EH (cell line): ENCODE data around the gene PTK6.
A peak's percentile ranks its signal among the peaks of the same experiment; 100 is the strongest.

Experiments
- DNase-seq: peaks from one replicate; pipeline ENCODE4 v3.0.0-alpha.2; 2015; ENCODE audit warnings: low read depth

Gene PTK6

GRCh38 chr20:63507083-63507743 is 30.0 kb downstream of the PTK6 start:
- no peak for DNase-seq

GRCh38 chr20:63505723-63506122 is 31.5 kb downstream of the PTK6 start:
- DNase-seq, result no peak

DNA sequence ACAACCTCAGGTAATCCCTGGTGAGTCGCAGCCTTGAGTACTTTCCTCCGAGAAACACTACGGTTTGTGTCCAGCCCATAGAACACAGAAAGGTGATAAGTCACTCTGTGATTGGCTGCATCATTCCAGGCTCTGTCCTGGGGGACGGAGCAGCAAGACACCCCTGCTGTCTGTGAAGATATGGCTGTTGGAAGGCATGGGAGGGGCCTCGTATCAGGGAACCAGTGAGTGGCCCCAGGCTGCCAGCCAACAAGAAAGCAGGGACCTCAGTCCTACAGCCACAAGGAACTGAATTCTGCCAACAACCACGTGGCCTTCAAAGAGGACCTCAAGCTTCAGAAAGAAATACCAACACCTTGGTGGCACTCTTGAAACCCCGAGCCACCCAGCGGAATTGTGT is 31.9 kb downstream of the PTK6 start:
- no peak for DNase-seq

- no peak for DNase-seq
Observed at GRCh38 chr20:63504642-63505041, 32.5 kb downstream of the PTK6 start.

GRCh38 chr20:63503524-63503923 is 33.7 kb downstream of the PTK6 start:
- DNase-seq, result no peak

- no peak for DNase-seq
Observed at GRCh38 chr20:63502671-63503172, 34.5 kb downstream of the PTK6 start.

DNA sequence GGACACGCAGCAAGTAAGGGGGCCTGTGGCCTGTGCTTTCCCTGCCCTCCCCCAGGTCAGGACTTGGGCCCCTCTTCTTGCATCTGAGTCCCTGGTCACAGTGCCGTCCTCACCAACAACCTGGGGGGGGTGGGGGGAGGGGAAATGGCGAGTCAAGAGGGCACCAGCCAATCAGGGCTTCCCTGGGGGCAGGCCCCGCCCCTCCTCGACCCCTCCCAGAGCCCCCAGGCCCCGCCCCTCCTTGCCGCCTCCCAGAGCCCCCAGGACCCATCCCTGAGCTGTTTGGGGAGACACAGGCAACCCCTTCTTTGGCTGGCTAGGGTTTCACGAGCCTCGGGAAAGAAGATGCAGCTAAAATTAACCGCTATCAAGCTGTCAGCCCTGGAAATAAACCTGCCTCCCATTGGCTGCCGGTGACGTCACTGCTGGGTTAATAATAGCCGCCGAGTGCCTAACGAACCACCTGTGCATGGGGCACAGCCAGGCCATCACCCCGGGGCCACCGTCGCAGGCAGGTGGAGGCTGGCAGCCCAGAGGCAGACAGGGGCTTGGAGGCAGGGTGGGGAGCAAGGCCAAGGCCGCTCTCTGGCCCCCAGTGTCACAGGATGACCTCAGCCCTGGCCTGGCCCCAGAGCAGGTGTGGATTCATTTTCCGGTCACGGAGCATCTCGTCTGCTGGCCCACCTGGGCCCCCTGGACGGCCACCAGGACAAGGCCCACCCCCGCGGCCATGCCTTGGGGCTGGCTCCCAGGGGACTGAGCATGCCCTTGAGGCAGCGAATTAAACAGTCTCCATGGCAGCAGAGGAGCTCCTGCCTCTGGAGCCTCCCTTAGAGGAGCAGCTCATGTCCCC is 35.1 kb downstream of the PTK6 start:
- DNase-seq, result peak; percentile 33

- DNase-seq, result no peak
Observed at GRCh38 chr20:63500902-63501817, 36.0 kb downstream of the PTK6 start.

DNA sequence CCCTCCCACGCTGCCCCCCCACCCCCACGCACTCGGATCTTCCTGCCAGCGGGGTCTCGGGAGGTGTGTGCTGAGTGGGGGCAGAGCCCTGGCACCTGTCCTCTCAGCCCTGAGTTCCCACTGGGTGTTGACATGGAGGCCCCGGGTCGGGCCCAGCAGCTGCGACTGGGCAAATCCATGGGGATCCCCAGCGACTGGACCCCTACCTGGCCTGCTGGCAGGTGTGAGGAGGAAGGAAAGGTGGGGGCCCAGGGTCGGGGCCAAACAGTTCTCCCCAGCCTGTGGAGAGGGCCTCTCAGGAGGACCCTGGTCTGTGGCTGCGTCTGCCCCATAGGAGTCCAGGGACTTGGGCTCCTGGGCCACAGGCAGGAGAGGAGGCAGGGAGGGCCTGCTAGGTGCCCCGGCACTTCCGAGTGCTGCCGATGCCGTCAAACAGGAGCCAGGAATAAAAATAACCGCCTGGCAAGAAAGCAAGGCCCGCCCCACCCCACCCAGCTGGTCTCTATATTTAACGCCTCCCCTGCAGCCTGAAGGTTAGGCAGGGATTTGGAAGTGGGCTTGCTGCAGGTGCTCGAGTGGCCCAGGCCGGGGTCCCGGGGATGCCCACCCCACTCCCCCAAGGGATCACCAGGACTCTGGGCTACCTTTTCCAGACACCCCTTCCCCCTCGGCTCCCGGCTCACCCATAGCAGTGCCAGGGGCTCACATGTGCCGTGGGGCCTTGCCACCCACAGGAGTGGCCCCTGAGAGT is 36.9 kb downstream of the PTK6 start:
- no peak for DNase-seq

GRCh38 chr20:63499338-63499969 is 37.7 kb downstream of the PTK6 start:
- no peak for DNase-seq

DNA sequence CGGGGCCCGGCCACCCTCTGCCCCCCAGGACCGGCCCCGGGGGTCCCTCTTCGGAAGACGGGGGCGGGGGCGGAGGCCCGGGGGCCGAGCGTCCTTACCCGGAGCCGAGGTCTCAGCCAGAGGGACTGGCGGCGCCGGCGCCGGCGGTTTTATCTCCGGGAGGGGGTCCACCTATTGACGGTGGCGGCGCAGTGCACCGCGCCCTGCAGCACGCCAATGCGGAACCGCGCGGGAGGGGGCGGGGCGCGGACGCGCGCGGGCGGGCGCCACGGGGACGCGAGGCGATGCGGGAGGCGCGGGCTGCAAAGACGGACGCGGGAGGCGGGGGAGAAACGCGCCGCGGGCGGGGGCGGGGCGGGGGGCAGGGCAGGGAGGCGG is 38.2 kb downstream of the PTK6 start, which contains the start of gene EEF1A2:
Gene EEF1A2, minus strand, starts transcription at position 124 of the 378 bp plus-strand sequence. CDS start 1,320 bp downstream, outside the sequence.
- no peak for DNase-seq

DNA sequence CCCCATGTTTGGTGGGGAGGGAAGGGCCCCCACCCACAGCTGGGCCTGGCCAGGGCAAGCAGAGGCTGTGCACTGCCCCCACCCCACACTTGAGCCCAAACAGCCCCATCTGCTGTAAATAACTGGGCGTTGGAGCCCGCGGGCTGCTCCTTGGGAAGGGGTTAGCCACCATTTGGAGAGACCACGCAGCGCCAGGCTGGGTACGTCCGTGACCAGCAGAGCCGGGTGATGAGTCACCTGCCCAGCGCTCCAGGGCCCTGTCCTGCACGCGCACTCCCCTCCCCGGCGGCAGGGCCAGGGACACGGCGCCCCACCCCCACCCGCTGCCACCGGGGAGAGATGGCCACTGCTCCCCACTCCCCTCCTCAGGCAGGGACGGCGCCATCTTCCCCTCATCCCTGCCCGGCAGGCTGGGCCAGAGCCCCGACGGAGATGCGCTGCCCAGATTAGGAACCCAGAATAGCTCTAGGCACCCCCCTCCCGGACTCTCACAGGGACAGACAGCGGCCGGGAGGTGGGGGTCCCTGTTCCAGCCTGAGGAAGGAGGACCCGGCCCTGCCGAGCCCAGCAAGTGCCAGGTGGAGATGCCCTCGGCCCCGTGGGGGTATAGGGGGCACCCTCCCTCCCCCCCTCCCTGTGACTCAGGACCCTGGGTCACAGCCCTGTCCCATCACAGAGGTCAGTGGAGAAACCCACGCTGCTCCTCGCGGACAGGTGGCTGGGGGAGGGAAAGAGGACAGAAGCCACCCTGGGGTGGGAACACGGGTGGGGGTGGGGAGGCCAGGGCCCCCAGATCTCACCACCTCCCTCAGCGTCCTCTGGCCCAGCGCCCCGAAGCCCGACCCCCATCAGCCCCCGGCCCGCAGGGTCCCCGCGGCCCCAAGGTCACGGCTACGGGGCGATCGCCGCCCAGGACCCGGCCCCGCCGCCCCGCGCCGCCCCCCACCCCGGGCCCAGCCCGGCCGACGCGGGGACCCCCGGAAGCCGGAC is 38.9 kb downstream of the PTK6 start:
- DNase-seq, result peak; percentile 73

- DNase-seq, result no peak
Observed at GRCh38 chr20:63497138-63497945, 39.8 kb downstream of the PTK6 start.

DNA sequence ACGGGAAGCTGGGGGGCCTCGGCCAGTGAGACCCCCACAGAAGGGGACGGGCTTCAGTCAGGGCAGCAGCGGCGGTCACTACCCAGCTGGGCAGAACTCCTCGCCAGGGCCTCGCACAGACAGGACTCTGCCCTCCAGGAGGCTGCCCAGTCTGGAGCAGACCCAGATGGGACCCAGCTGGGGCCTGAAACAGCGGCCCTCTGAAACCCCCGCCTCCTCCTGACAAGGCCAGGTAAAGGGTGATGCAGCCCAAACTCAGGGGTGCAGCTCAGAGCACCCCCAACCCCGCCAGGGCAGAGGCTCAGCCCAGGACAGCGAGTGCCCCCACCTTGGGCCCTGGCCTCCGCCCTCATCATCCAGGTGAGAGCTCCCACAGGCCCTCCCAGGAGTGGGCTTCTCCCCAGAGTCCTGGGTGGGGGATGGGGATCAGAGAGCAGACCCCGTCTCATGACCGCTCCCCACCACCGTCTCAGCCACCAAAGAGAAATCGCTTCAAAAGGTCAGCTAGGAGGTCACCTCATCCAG is 40.5 kb downstream of the PTK6 start:
- no peak for DNase-seq

DNA sequence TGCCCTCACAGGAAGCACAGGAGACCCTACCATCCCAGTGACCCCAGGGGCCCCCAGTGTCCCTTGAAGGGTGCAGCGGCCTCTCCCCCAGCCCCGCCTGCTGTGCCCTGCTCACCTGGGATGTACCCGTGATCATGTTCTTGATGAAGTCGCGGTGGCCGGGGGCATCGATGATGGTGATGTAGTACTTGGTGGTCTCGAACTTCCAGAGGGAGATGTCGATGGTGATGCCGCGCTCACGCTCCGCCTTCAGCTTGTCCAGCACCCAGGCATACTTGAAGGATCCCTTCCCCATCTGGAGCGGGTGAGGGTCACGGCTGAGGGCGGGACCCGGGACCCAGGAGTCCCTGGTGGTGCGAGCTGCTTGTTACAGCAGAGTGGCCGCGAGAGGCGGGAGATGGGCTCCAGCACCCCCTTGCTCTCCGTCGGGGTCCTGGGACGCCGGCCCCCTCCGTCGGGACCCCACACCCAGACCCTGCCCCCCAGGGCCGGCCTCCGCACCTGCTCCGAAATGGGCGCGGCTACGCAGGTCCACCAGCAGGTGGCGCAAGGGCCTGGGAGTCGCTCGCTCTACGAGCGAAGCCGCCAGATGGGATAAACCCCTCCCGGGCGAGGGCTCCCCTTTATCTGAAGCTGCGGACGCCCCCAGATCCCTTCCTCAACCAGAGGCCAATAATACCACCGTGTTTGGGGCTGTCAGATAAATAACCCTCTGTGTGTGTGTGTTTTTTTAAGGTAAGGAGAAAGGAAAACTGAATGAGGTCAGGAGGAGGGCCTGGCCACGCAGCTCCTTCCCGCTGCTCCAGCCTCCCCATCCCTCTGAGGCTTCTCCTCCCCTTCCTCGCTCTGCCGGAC is 41.2 kb downstream of the PTK6 start:
- peak; percentile 59 for DNase-seq

- no peak for DNase-seq
Observed at GRCh38 chr20:63495167-63495720, 41.9 kb downstream of the PTK6 start.
